ENCODE data around the gene NHS. TPM values are rescaled to one million over a fixed set of nuclear protein-coding genes. Genes with fewer than 3 reads are reported as not detected.
A peak's percentile ranks its signal among the peaks of the same experiment; 100 is the strongest.

Gene NHS
- total RNA-seq, 4 donors from 2014 or later = 4.6 to 9.9 (median 7.2) TPM

DNA sequence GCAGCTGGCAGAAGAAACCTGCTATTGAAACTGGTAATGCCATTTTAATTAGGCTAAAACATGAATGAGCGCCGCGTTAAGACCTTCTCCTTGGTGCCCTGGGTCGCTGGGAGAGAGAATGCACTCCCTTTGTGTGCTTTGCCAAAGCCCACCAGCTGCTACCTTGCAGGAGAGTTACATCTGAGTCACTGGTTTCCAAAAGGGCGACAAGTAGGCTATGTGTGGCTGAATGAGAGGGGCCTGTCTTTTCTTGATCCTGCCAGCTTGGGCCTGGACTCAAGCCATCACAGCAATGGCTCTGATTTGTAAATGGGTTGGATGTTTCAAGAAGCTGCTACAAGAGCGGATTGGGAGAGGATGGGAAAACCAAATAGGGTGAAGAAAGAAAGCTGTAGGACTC lies 81.5 kb downstream of the NHS start:
- Histone ChIP-seq H3K9me3 (no peaks in the 10 kb centered on the region), H3K36me3 (no peaks in the 10 kb centered on the region), H3K27ac (no peak overlapping the region), H3K4me1 (peaks cover 2% of the 10 kb centered on the region), H3K4me3 (no peak overlapping the region), H3K27me3 (no peaks in the 10 kb centered on the region)
- TF ChIP-seq EP300 (IDR thresholded peaks at IDR 0.05) (no peak), POLR2A (IDR thresholded peaks at IDR 0.05) (no peak), POLR2AphosphoS5 (IDR thresholded peaks at IDR 0.05) (no peak)
- TF ChIP-seq, protein P1, sequence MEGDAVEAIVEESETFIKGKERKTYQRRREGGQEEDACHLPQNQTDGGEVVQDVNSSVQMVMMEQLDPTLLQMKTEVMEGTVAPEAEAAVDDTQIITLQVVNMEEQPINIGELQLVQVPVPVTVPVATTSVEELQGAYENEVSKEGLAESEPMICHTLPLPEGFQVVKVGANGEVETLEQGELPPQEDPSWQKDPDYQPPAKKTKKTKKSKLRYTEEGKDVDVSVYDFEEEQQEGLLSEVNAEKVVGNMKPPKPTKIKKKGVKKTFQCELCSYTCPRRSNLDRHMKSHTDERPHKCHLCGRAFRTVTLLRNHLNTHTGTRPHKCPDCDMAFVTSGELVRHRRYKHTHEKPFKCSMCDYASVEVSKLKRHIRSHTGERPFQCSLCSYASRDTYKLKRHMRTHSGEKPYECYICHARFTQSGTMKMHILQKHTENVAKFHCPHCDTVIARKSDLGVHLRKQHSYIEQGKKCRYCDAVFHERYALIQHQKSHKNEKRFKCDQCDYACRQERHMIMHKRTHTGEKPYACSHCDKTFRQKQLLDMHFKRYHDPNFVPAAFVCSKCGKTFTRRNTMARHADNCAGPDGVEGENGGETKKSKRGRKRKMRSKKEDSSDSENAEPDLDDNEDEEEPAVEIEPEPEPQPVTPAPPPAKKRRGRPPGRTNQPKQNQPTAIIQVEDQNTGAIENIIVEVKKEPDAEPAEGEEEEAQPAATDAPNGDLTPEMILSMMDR (IDR thresholded peaks at IDR 0.05) = no peak
- DNase-seq (ENCODE audit: low spot score in 2 of 2) = no peak
- WGBS = 78% methylated on average over 6 of the region's 6 CpGs

DNA sequence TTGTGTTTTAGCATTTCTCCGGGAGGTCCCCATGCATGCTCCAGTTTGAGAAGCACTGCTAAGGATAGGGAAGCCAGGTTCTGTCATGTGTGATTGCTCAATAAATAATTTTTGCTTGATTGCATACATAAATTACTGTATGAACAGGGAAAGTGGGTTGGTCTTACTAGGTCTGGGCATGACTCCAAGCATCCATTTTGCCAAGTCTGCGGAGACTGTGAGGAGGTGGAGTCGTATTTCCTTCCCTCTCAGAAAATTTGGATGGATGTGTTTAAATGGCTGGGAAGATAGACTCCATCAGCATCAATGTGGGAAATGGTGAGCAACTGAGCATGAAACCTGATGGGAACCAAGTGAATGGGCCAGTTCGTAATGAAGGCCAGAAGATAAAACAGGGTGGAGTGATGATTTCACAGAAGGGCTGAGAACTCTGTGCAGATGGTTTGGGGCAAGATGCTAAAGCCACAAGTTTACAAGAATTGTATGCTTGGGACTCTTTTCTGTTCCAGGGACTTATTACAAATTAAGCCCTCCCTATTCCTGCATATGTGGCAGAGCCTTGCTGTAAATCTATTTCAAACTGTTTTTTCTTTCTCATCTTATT lies 84.1 kb downstream of the NHS start:
- H3K4me3 ChIP-seq = no peak overlapping the region
- TF ChIP-seq POLR2A (IDR thresholded peaks at IDR 0.05) = no peak
- TF ChIP-seq EP300 (IDR thresholded peaks at IDR 0.05) = no peak
- TF ChIP-seq, protein P1 (IDR thresholded peaks at IDR 0.05) = no peak
- TF ChIP-seq POLR2AphosphoS5 (IDR thresholded peaks at IDR 0.05) = no peak
- no peaks in the 10 kb centered on the region for H3K36me3 ChIP-seq
- H3K9me3 ChIP-seq = no peaks in the 10 kb centered on the region
- no peaks in the 10 kb centered on the region for H3K27me3 ChIP-seq
- 29% methylated on average over 4 of the region's 4 CpGs for WGBS
- H3K4me1 ChIP-seq = peaks cover 2% of the 10 kb centered on the region
- H3K27ac ChIP-seq = peak overlapping the region; percentile 24
- peak in 1 of 2 donors; percentile 76 for DNase-seq (ENCODE audit: low spot score in 2 of 2)

DNA sequence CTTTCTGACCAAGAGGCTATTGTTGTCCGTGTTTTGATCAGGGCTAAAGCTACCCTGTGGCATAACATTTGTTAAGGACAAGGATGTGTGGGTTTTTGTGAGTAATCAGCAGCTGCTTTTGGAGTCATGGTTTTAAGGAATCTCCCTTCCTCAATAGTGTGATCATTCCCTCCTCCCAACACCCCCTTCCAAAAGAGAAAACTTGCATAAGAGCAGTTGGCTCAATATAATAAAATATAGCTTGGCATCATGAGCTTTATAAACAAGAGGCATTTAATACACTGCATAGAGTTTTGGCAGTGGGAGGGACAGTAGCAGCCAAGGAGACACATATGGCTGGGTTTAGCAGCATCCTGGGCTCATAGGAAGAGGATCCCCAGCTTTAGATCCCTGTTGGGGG lies 84.7 kb downstream of the NHS start:
- TF ChIP-seq POLR2AphosphoS5 (IDR thresholded peaks at IDR 0.05) (no peak), POLR2A (IDR thresholded peaks at IDR 0.05) (no peak)
- WGBS = 45% methylated on average over 1 of the region's 1 CpG
- Histone ChIP-seq H3K9me3 (no peaks in the 10 kb centered on the region), H3K4me1 (peaks cover 2% of the 10 kb centered on the region), H3K4me3 (no peak overlapping the region), H3K36me3 (no peaks in the 10 kb centered on the region), H3K27ac (no peak overlapping the region), H3K27me3 (no peaks in the 10 kb centered on the region)
- DNase-seq (ENCODE audit: low spot score in 2 of 2) = no peak

DNA sequence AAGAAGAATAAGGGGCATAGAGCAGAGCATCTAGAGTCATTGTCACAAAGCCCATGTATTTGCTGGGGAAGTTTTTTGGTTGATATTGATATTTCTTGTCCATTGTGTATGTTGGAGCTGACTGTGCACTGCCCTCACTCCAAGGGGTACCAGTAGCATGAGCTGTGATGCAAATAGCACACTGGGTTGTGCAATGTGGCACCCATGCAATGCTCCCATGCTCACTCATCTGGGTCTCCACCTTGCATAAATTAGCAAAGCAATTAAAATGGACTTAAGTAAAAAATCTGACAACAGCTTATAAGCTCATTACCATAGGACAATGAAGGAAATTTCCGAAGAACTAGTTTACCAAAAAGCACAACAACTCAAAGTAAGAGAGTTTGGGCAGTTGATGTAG lies 87.9 kb downstream of the NHS start:
- 76% methylated on average over 1 of the region's 1 CpG for WGBS
- DNase-seq (ENCODE audit: low spot score in 2 of 2) = no peak
- H3K4me1 ChIP-seq = peaks cover 2% of the 10 kb centered on the region
- H3K36me3 ChIP-seq = no peaks in the 10 kb centered on the region
- no peak overlapping the region for H3K4me3 ChIP-seq
- H3K9me3 ChIP-seq = no peaks in the 10 kb centered on the region
- H3K27me3 ChIP-seq = no peaks in the 10 kb centered on the region
- H3K27ac ChIP-seq = no peak overlapping the region
- TF ChIP-seq EP300 (IDR thresholded peaks at IDR 0.05) (no peak), POLR2AphosphoS5 (IDR thresholded peaks at IDR 0.05) (no peak), POLR2A (IDR thresholded peaks at IDR 0.05) (no peak)
- TF ChIP-seq, protein P1 (IDR thresholded peaks at IDR 0.05) = no peak

DNA sequence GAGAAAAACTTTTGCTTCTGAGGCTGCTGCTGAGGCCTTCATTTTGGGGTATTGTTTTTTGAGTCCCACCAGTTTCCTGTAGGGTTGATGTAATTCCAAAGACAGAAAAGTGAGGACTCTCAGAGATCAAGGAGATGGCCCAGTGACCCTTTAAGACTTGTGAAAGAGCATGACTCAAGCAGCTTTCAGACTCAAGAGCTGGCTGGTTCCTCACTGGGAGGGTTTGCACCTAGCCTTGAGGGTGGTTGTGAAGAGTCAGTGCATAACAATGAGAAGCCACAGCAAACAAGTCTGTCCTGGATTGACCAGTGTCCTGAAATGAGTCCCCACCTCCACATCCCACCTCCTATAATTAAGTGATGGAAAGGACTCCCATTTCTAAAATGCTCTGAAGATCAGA lies 89.2 kb downstream of the NHS start:
- H3K27ac ChIP-seq = no peak overlapping the region
- DNase-seq (ENCODE audit: low spot score in 2 of 2) = no peak

More for the DNA sequence above, 89.2 kb downstream of the NHS start:
- Histone ChIP-seq H3K4me1 (no peaks in the 10 kb centered on the region), H3K36me3 (no peaks in the 10 kb centered on the region), H3K4me3 (no peak overlapping the region), H3K27me3 (no peaks in the 10 kb centered on the region), H3K9me3 (no peaks in the 10 kb centered on the region)
- TF ChIP-seq, protein P1 (IDR thresholded peaks at IDR 0.05) = no peak
- TF ChIP-seq POLR2A (IDR thresholded peaks at IDR 0.05) (no peak), POLR2AphosphoS5 (IDR thresholded peaks at IDR 0.05) (no peak), EP300 (IDR thresholded peaks at IDR 0.05) (no peak)
